Activated CD4-positive, alpha-beta T cell treated with anti-CD3 and anti-CD28 coated beads, Interleukin-2, amount 50 U/mL, for 48 hours (primary cell): ENCODE data around the gene PRKN.
"Not testable (repeated sequence)": the region's sequence is repeated elsewhere in the genome, so short reads cannot be mapped to it uniquely, and the experiment has no call there.

ENCODE experiments used
- DNase-seq, 2 experiments: peaks; one replicate each; pipeline ENCODE4 v3.0.0-alpha.2; 2020

Gene PRKN

DNA sequence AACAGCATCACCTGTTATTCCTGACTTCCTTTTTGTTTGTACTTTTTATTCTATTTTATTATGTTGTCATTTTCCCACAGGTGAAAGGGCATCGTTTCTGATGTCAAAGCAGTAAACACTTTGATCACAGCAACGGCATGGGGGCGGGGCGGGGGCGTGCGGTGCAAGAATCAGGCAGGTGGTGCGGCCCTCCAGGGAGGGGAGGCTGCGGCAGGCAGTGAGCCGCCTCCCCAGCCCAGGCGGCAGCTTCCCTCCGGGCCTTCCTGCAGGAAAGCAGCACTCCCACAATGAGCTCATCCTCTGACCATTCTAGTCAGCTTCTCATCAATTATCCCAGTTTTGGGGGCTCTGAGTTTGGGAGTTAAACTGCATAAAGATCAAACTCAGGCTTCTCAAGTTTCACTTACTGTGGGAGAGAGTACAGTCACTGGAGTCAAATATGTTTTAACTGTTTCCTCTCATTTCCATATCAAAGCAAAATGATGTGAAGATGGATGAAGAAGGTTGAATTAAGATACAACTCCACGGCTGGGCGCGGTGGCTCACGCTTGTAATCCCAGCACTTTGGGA, 845.3 kb downstream of the PRKN start:
- DNase-seq, result no peak

DNA sequence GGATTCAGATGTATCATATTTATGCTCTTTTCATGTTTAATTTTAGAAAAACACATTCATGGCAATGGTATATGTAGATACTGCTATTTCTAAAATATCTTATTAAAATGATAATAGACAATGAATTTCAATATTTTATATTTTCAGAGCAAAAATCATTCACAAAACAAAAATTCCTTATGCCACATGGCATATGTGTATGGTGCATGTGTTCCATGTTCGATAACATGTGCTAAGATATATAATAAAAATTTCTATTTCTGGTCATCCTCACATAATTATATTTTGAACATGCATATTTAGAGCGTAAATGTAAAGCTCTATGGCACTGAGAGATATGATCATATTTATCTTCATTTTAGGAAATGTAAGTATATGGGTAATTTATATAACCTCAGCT, 847.5 kb downstream of the PRKN start:
- no peak for DNase-seq

DNA sequence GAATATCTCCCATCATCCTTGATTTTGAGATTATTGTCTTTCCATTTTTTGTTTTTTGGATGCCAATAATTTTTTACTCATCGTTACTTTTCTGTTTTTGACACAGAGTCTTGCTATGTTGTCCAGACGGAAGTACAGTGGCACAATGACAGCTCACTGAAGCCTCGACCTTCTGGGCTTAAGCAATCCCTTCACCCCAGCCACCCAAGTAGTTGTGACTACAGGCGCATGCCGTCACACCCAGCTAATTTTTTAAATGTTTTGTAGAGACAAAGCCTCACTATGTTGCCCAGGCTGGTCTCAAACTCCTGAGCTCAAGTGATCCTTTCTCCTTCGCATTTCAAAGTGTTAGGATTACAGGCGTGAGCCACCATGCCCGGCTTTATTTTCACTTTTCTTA, 851.3 kb downstream of the PRKN start:
- no peak for DNase-seq

DNA sequence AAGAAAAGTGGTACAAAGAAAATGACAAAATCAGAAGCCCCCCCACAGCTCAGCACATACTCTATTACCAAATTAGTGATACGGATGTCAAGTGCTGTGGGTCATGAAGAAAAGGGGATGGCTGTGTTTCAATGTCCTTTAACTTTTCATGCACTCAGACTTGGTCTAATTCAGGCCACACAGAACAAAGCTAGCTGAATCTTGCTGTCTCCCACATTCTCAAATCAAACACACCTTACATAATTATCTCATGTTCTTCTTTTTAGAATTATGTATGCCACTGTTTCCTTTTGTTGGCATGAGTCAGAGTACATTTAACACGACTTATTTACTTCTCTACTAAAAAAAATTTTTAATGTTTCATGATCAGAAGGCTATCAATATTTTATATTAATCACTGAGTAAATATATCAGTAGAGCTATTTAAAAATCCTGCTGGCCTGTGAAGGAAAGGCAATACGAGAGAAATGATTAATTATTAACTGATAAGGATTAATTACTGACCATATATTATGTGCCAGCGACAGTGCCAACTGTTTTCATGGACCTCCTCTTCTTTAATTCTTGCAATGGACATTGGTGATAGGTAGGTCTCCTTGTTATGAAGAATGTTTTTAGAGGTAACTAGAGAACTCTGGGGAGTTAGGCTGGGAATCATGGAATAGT, 857.2 kb downstream of the PRKN start:
- no peak for DNase-seq

DNA sequence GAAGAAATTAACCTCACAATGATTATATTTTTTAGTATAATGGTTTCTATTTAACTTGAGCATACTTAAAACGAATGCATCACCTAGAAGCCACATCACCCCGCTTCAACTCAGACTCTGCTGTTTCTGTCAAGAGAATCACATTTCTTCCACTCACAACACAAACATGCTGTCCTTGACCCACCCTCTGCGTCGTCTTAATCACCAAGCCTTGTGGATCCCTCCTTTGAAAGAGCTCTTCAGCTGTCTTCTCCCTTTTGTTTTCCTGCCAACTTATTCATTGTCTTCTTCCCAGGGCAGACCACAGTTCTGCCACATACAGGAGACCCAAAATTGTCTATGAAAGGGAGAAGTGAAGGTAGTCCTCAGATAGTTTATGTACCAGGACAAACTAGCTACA, 858.1 kb downstream of the PRKN start:
- no peak for DNase-seq

DNA sequence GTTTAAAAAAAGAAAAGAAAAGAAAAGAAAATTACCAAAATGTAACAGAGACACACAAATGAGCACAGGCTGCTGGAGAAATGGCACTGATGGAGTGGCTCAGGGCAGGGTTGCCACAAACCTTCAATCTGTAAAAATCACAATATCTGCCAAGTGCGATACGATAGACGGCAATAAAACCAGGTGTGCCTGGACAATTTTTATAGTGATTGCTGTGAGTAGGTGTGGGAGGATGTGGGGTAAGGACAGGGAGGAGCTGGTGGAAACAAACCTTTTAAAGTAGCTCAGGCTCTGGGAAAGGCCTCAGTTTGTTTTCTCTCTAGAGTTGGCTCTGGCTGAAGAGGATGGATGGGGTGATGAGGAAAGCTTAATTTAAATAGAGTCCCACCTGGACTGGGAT, 861.0 kb downstream of the PRKN start:
- no peak for DNase-seq

DNA sequence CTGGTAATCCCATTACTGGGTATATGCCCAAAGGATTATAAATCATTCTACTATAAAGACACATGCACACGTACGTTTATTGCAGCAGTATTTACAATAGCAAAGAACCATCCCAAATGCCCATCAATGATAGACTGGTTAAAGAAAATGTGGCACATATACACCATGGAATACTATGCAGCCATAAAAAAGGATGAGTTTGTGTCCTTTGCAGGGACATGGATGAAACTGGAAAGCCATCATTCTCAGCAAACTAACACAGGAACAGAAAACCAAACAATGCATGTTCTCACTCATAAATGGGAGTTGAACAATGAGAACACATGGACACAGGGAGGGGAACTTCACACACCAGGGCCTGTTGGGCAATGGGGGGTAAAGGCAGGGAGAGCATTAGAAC, 866.5 kb downstream of the PRKN start:
- DNase-seq, result not testable (repeated sequence)

DNA sequence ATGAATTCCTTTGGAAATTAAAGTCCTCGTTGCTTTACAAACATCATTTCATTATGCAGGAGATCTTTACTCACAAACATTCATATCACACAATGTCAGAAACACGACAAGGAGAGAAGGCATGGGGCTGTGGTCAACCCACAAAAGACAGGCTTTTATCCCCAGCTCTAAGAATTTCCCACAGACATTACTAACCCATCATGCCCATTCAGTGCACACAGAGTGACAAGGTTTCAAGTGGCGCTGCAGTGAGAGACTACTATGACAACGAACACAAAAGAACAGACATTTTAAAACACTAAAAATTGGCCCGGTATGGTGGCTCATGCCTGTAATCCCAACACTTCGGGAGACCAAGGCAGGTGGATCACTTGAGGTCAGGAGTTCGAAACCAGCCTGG, 873.9 kb downstream of the PRKN start:
- no peak for DNase-seq

DNA sequence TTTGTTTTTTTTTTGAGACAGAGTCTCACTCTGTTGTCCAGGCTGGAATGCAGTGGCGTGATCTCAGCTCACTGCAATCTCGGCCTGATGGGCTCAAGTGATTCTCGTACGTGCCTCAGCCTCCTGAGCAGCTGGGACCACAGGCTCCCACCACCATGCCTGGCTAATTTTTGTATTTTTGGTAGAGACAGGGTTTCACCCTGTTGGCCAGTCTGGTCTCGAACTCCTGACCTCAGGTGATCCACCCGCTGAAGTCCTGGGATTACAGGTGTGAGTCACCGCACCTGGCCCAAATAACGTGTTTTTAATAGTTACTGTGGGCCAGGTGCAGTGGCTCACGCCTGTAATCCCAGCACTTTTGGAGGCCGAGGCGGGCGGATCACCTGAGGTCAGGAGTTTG, 876.1 kb downstream of the PRKN start:
- DNase-seq, result not testable (repeated sequence)

DNA sequence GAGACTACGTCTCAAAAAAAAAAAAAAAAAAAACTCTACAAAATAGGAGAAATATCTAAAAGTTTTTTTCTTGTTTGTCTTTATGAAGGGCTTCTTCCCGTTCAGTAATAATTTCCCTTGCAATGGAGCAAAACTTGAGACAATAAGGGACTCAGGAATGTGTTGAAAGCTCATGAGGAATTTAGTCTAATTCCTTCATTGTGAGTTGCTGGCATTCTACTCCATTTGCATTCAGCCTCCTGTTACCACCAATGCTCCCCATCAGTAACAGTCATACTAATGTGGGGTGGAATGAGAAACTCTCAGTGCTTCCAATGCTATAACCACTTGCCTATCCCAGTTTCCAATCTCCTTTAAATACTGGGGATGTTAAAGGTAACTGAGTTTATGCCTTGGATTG, 877.0 kb downstream of the PRKN start:
- no peak for DNase-seq

DNA sequence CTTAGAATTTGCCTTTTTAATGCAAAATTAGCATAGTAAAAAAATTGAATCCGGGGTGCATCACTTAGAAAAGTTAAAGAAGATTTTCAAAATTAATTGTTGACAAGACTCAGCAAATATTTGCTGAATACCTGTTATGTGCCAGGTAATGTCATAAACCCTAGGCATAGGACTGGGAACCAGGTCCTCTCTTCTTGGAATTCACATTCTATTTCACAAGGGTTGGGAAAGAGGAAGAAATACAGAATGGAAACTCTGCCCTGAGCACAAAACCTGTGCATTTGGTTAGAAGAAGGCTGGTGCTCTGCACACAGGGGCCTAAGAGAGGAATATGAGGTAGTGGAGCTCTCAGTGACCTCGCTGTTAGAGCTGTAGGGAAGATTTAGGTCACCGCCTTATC, 879.9 kb downstream of the PRKN start:
- DNase-seq, result no peak

DNA sequence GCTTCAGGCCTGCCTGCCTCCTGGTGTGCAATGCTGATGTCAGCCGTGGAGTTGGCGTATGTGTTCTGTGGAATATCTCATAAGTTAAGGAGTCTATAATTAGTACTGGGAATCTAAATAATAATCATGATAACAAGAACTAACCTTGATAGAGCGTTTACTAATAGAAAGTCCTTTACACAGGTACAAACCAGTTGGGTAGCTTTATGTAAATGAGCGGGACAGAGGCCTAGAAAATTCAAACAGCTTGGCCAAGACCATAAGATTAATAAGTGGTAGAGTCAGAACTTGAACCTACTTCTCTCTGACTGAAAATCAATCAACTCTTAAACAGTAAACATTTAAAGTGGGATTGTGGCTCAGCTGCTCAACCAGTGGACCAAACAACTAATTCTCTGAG, 882.8 kb downstream of the PRKN start:
- no peak for DNase-seq

DNA sequence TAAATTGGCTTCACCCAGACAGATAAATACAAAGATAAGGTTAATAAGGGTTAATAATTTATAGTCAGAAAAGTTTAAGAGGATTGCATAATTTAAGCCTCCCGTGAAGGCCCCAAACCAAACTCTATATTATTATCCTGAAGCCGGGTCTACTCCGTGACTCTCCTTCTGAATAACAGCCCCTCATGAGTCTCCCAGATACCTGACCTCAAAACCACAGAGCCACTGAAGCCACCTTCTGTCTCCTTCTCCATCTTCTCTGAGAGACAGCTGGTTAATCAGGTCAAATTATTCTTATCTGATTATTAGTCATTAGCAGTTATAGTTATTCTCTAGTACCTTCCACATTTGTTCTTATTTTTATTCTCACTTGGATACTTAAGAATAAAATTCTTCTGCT, 884.5 kb downstream of the PRKN start:
- no peak for DNase-seq

DNA sequence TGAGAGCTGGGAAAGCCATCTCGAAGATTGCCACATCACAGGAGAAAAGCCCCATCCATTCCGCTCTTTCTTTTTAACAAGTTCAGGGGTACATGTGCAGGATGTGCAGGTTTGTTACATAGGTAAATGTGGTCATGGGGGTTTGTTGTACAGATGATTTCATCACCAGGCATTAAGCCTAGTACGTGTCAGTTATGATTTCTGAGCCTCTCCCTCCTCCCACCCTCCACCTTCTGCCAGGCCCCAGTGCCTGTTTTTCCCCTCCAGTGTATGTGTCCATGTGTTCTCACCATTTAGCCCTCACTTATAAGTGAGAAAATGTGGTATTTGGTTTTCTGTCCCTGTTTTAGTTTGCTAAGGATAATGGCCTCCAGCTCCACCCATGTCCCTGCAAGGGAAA, 887.2 kb downstream of the PRKN start:
- DNase-seq, result no peak

DNA sequence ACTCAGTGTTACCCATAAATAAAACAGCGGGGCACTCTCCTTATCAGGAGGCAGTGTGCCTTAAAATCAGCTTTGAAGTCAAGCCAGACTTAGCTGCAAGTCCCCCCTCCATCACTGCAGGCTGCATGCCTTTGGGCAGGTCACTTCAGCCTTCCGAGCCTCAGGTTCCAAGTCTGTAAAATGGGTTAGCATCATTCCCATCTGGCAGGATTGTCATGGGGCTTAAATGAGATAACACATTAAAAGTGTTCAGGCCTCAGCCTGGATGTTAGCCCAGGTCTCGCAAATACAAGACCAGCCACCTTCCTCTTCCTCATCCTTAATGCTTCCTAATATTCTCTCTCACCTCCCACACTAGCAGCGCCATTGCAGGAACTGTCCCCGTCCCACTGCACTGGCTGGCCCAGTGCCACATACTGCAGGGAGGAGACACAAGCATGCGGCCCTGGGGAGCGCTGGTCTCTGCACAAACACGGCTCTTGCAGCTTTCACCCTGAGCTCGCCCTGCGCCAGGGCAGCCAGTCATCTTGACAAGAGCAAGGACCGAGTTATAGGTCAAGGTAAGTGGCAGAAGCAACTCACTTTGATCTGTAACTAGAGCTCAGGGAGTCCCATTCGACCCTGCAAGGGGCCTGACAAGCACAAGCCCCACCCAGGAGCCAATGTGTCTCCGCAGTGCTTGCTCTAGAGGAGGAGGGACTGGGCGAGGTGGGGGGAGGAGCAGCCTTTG, 889.1 kb downstream of the PRKN start:
- DNase-seq, result no peak

DNA sequence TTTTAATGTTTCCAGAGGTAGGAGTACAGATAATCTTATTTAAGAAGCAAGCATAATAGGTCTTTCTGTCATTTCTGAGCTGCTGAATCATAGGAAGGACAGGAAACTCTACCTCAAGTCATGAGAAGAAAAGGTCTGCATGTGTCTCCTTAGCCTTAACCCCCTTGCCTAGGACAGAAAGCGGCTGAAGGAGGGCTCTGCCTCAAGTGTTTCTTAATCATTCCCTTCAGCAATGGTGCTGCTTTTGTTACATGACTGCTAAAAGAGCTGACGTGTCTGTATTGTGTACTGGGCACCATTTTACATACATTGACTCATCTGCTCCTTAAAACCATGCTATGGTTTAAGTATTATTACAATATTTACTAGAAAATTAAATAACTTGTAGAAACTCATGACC, 889.7 kb downstream of the PRKN start:
- no peak for DNase-seq

DNA sequence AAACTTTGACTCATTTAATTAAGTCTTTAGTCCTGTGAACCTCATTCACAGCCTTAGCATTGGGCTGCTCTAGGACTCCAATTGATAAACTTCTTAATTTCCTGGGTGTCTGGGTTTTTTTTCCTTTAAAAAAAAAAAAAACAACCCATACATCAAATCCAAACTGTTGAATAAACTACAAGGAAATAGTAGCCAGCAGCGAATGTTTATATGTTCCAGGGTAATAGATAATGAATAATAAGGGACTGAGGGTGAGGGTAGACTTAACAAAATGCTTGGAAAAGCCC, 890.2 kb downstream of the PRKN start:
- no peak for DNase-seq

DNA sequence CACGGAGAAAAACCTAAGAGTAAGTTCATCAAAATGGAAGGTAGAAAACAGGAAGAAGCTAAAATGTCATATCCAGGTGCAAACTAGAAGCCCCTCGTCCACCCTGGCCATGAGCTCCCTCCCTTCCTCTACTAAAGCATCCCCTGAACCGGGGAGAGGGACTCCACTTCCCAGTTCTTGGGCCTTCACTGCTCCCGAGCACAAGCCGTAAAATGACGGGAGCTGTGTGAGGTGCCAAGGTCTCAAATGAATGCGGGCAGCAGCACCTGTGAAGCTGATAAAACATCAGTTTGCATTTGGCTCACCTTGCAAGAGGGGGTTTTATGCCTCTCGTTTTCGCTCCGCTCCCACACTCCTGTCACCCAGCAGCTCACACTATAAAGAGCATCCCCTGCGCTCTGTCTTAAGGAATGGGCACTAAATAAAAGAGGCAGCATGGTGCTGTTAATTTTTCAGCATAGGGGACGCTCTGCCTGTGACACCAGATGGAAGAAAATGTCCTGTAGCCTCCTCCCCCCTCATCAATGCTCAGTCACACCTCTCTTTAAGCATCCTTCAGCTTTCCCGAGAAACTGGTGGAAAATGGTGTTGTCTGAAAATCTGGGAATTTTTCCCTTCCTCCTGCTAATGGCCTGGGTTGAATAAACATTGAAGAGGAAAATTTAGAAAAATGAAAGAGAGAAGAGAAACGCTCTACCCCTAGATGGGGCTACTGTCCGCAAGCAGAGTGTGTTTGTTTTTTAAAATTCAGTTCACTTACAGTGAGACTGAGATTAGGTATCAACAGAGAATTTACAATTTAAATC, 890.7 kb downstream of the PRKN start:
- DNase-seq, result no peak

DNA sequence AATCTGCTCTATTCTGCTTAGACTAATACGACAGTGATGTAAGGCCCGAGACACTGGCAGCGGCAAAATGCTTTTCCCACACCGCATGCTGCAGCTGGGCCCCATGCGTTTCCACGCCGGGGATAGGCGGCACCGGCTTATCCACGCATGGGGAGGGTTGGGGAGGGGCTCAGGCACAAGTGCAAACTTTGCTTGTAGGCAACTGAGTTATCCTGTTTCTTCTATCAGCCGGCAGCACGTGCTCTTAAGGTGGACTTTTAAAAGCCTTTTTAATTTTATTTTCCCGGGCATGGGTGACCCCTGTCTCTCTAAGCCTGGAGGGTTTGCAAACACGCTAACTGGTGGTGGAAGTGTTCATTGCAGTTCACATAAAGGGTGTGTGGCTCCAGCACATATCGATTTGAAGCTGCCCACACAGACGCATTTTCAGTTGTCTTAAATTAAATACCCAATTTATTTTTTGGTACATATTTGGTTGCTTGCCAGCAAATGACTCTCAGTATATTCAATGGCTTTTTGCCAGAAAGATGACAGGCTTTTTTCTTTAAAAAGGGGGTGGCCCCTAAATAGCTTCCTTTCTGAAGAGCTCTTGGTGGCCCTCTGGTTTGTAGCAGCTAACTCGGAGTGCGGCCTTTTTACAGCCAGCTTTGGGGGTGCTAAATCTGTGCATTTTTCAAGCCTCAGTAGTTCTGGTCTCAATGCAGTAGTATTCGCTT, 891.9 kb downstream of the PRKN start:
- no peak for DNase-seq

DNA sequence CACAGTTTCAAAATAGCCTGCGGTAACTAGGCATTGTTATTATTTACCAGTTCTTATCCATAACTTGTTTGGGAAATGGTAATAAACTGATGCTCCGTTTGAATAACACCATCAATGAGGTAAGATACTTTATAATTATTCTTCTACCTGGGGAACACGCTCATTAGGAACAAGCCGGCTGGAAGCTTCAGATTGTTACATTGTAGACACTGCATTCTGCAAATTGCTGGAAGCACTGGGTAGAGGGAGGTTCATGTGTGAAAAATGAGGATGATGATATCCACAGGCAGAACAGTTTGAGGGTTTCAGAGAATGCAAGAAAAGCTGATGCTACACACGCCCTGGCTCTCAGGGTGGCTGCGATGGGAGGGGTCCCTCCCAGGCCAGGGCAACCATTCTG, 893.1 kb downstream of the PRKN start:
- DNase-seq, result no peak

DNA sequence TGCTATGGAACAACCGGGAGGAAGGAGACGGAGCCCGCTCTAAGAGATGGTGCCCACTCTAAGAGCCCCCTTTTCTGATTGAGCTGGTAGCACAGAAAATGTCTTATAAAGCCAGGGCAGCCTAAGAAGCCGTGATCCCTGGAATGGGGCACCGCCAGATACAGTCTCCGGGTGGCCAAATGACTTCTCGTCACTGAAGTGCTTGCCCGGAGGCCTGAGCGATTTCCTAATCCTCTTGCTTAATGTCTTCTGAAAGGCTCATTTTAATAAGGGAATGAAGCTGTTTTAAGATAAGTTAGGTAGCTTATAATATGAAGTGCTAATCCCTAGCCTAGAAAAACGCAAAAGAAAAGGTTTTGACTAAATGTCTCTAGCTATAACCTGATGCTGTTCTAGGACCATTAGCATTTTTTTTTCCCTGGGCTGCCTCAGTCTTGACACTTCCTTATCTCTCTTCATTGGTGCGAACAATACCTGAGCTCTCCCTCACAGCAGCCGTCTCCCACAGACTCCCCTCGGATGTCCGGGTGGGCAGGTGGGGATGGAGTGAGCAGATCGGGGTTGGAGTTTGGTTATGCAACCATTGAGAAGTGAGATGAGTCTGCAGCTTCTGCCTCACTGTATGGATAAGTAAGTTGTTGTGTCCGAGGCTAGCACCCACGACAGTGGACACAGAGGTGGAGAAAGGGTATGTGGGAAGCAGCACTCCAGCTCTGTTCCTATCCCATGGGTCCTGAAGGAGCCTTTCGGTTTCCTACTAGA, 894.3 kb downstream of the PRKN start:
- no peak for DNase-seq

DNA sequence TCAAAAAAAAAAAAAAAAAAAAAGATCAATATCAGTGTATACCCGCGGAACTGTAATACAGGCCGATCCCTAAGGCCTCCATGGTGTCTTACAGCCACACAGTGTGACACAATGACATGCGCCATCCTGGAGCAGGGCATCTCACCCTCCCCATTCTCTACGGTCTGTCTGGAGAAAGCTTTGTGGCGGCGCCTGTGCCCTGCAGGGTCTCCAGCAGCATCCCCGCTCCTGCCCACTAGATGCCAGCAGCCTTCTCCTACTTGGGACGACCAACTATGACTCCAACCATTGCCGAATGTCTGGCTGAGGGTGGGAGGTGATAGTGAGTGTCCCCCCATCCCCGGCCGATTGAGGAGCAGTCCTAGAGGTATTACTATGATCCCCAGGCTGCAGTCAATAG, 894.9 kb downstream of the PRKN start:
- DNase-seq, result no peak
